HepG2 (cell line): ENCODE results near the gene CARS2. TPM values are rescaled to one million over a fixed set of nuclear protein-coding genes. Genes with fewer than 3 reads are reported as not detected.
A peak's percentile ranks its signal among the peaks of the same experiment; 100 is the strongest.

Experiments used
- ETS1 ChIP-seq: sonication (generic); formaldehyde crosslinking; IDR thresholded peaks from 2 replicates; pipeline ENCODE4 v1.4.0; 2020; ENCODE audit warnings: missing genetic modification reagents
- GABPA ChIP-seq, 2 experiments: IDR thresholded peaks; 2 replicates each; pipeline ENCODE4 v1.6.1; 2011 to 2016; ENCODE audit warnings: low read depth in 2 of 2, low read length in 1 of 2, missing biosample characterization in 1 of 2, missing genetic modification characterization in 1 of 2
- HCFC1 ChIP-seq: fragments of 150-350 bp; IDR thresholded peaks from 2 replicates; pipeline ENCODE4 v1.6.1; 2014; ENCODE audit warnings: low read depth, low read length
- IRF1 ChIP-seq: sonication (generic); formaldehyde crosslinking; IDR thresholded peaks from 2 replicates; pipeline ENCODE4 v1.4.0; 2020; ENCODE audit warnings: low read depth, mild to moderate bottlenecking, missing genetic modification reagents
- IRX3 ChIP-seq: sonication (generic); formaldehyde crosslinking; IDR thresholded peaks from 2 replicates; pipeline ENCODE4 v1.8.1; 2023; ENCODE audit warnings: mild to moderate bottlenecking, low read depth, missing genetic modification reagents, borderline replicate concordance
- JUND ChIP-seq: sonication (generic); formaldehyde crosslinking; IDR thresholded peaks from 2 replicates; pipeline ENCODE4 v1.8.0; 2022; ENCODE audit warnings: mild to moderate bottlenecking, missing genetic modification reagents
- MLLT10 ChIP-seq: sonication (generic); formaldehyde crosslinking; IDR thresholded peaks from 2 replicates; pipeline ENCODE4 v1.4.0; 2020; ENCODE audit warnings: missing genetic modification reagents
- NFIB ChIP-seq: sonication (generic); formaldehyde crosslinking; IDR thresholded peaks from 2 replicates; pipeline ENCODE4 v1.9.0; 2021; ENCODE audit warnings: missing genetic modification reagents, mild to moderate bottlenecking, borderline replicate concordance
- RELA ChIP-seq: sonication (generic); formaldehyde crosslinking; IDR thresholded peaks from 2 replicates; pipeline ENCODE4 v1.4.0; 2020; ENCODE audit warnings: missing genetic modification reagents
- SP5 ChIP-seq: IDR thresholded peaks from 2 replicates; pipeline ENCODE4 v1.6.1; 2016; ENCODE audit warnings: low read depth, borderline replicate concordance
- SPEN ChIP-seq: sonication (generic); formaldehyde crosslinking; IDR thresholded peaks from 2 replicates; pipeline ENCODE4 v1.5.1; 2020; ENCODE audit warnings: low read depth, mild to moderate bottlenecking, missing genetic modification reagents
- SRSF4 ChIP-seq: fragments of 200-400 bp; formaldehyde crosslinking; IDR thresholded peaks from one replicate; pipeline ENCODE4 v1.6.1; 2018; ENCODE audit warnings: mild to moderate bottlenecking, low read depth, low read length, moderate library complexity; ENCODE audit not compliant: poor library complexity, severe bottlenecking
- ZBTB33 ChIP-seq: sonication (generic); formaldehyde crosslinking; IDR thresholded peaks from 2 replicates; pipeline ENCODE4 v1.4.0; 2020; ENCODE audit warnings: missing genetic modification reagents
- ZKSCAN8 ChIP-seq: IDR thresholded peaks from 2 replicates; pipeline ENCODE4 v1.6.1; 2016; ENCODE audit warnings: borderline replicate concordance, missing genetic modification reagents, missing compliant biosample characterization
- ZNF740 ChIP-seq: sonication (generic); formaldehyde crosslinking; IDR thresholded peaks from 2 replicates; pipeline ENCODE4 v1.4.0; 2020; ENCODE audit warnings: missing genetic modification reagents
- ZNF841 ChIP-seq: sonication (generic); formaldehyde crosslinking; IDR thresholded peaks from 2 replicates; pipeline ENCODE4 v1.8.1; 2023; ENCODE audit warnings: missing genetic modification reagents, borderline replicate concordance
- polyA plus RNA-seq, 8 experiments: library from polyadenylated mRNA; depleted of rRNA in 3 of 8; stranded (reverse) in 7 of 8; unstranded in 1 of 8; fragments of >200 nt; fragmentation: Illumina TruSeq in 4 of 8; extraction: Trizol in 4 of 8; gene quantifications; 2 replicates each; pipeline versions ENCODE4 v1.2.1 to v1.2.3, GENCODE V29; 2011 to 2016; ENCODE audit warnings: low read depth in 4 of 8, missing spikeins in 1 of 8, mixed read lengths in 1 of 8; ENCODE audit not compliant: insufficient read depth in 1 of 8
- total RNA-seq, 5 experiments: library from RNA; depleted of rRNA; stranded (reverse); fragments of >200 nt; fragmentation: Illumina TruSeq; extraction: Trizol; gene quantifications; 2 replicates each; pipeline ENCODE4 v1.2.3, GENCODE V29; 2016; ENCODE audit warnings: low read depth in 1 of 5
- TF ChIP-seq, protein P1 (sequence below): sonication (generic); formaldehyde crosslinking; IDR thresholded peaks from 2 replicates; pipeline ENCODE4 v1.8.0; 2022; ENCODE audit warnings: missing genetic modification reagents, mild to moderate bottlenecking, moderate library complexity, borderline replicate concordance
- TF ChIP-seq, protein P2 (sequence below): sonication (generic); formaldehyde crosslinking; IDR thresholded peaks from 2 replicates; pipeline ENCODE4 v1.8.0; 2022; ENCODE audit warnings: mild to moderate bottlenecking, missing genetic modification reagents, moderate library complexity
- TF ChIP-seq, protein P3 (sequence below): sonication (generic); formaldehyde crosslinking; IDR thresholded peaks from 2 replicates; pipeline ENCODE4 v1.5.0; 2020; ENCODE audit warnings: missing genetic modification reagents

The CARS2 gene
- total and polyA plus RNA-seq, 2 of the 13 experiments (the other 11 are each of a cell fraction or from before 2014, with no cell fraction given) = 41.1 to 59.3 TPM

GRCh38 chr13:110712849-110713641 lies 7.1 kb upstream of the CARS2 start (continued):
- TF ChIP-seq NFIB (CRISPR knock-in tag) = no peak
- TF ChIP-seq ZKSCAN8 (CRISPR knock-in tag) = no peak
- TF ChIP-seq HCFC1 = peak; percentile 74
- no peak for TF ChIP-seq IRF1 (CRISPR knock-in tag)
- TF ChIP-seq, protein P1, sequence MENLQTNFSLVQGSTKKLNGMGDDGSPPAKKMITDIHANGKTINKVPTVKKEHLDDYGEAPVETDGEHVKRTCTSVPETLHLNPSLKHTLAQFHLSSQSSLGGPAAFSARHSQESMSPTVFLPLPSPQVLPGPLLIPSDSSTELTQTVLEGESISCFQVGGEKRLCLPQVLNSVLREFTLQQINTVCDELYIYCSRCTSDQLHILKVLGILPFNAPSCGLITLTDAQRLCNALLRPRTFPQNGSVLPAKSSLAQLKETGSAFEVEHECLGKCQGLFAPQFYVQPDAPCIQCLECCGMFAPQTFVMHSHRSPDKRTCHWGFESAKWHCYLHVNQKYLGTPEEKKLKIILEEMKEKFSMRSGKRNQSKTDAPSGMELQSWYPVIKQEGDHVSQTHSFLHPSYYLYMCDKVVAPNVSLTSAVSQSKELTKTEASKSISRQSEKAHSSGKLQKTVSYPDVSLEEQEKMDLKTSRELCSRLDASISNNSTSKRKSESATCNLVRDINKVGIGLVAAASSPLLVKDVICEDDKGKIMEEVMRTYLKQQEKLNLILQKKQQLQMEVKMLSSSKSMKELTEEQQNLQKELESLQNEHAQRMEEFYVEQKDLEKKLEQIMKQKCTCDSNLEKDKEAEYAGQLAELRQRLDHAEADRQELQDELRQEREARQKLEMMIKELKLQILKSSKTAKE (CRISPR knock-in tag) = no peak
- no peak for TF ChIP-seq GABPA (IDR thresholded peaks at IDR 0.05; ENCODE audit: low read depth, low read length)
- TF ChIP-seq GABPA (CRISPR knock-in tag; IDR thresholded peaks at IDR 0.05; ENCODE audit: low read depth) = peak; percentile 86
- TF ChIP-seq MLLT10 (CRISPR knock-in tag) = no peak
- TF ChIP-seq IRX3 (CRISPR knock-in tag) = no peak
- TF ChIP-seq, protein P2, sequence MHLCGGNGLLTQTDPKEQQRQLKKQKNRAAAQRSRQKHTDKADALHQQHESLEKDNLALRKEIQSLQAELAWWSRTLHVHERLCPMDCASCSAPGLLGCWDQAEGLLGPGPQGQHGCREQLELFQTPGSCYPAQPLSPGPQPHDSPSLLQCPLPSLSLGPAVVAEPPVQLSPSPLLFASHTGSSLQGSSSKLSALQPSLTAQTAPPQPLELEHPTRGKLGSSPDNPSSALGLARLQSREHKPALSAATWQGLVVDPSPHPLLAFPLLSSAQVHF (CRISPR knock-in tag) = no peak
- TF ChIP-seq JUND = no peak
- TF ChIP-seq ETS1 (CRISPR knock-in tag) = no peak
- peak; percentile 70 for TF ChIP-seq SPEN (CRISPR knock-in tag)
- TF ChIP-seq RELA = no peak
- no peak for TF ChIP-seq ZNF841 (CRISPR knock-in tag)
- TF ChIP-seq SRSF4 = no peak
- TF ChIP-seq, protein P3, sequence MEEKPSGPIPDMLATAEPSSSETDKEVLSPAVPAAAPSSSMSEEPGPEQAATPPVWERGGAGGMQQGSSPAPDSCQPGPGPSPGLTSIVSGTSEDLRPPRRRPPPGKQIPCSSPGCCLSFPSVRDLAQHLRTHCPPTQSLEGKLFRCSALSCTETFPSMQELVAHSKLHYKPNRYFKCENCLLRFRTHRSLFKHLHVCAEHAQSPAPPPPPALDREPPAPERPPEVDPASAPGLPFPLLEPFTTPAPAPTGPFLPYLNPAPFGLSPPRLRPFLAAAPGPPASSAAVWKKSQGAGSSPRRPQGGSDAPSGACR (CRISPR knock-in tag) = no peak
- TF ChIP-seq SP5 (CRISPR knock-in tag) = peak; percentile 42; the same call in 1 of the 2 replicates
- no peak for TF ChIP-seq ZBTB33
- no peak for TF ChIP-seq ZNF740 (CRISPR knock-in tag)
